NCI-H146 treated with DMSO at 0.1 percent for 48 hours (cell line): ENCODE results near the gene BNC2.

Source experiments
- DNase-seq: peaks from one replicate; lab custom pipeline; 2025; ENCODE audit not compliant: unreplicated experiment; lab: John Stamatoyannopoulos, UW

BNC2 gene

DNA sequence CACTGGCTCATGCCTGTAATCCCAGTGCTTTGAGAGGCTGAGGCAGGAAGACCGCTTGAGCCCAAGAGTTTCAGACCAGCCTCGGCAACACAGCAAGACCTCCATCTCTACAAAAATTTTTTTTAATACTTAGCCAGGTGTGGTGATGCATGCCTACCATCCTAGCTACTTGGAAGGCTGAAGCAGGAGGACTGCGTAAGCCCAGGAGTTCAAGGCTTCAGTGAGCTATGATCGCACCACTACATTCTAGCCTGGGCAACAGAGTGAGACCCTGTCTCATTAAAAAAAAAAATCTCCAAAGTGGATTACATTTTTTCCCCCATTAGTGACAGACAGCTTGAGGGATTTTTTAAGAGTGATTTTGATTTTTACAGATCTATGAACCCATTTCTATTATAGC is 230.8 kb downstream of the BNC2 start:
- DNase-seq: no peak

DNA sequence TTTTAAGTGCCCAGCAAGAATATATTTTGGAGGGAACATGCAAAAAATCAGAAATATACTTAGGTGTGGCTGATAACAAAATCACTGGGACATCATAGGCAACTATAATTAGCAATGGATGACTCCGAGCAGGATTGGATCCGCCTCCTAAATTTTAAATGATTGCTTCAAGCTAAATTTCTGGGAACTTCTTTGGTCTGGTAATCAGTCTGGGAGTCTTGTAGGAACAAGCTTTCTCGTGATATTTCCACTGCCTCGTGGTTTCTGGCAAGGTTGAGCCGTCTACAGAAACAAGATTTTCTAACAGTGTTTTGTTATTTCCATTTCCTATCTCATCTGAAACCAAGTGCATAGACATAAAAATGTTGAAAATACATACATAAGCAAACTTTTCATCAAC is 232.6 kb downstream of the BNC2 start:
- DNase-seq: no peak

DNA sequence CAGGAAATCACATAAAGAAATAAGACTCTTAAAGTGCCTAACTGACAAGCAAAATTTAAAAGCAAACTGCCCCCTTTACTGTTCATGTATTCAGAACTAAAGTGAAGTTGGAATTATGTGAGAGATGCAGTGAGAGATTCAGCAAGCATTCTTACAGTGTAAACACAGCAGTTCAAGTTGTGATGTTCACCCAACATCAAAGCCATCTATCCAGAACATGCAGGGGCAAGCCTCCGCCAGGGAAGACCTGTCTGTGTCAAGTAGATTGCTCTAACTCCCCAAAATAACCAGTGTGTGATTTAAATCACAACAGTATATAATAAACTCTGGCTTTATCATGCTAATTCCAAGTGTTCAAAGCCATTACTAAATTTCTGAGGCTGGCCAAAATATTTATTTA is 233.3 kb downstream of the BNC2 start:
- no peak for DNase-seq

DNA sequence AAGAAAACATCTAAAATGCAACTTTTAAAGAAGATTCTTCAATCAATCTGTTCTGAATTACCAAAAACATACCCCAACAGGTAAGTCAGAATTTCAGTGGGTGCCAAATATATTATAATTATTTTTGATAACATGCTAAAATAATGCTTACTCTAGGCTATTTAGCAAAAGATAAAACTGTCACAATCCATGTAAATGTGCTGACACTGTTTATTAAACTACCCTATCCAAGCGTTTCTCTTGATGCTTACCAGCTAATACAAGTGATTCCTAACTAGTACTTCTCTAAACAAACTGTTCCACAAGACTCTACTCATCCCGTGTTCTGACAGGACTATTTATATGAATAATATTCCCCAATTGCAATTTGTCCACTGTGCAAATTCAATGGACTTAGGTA is 236.7 kb downstream of the BNC2 start:
- DNase-seq: no peak

DNA sequence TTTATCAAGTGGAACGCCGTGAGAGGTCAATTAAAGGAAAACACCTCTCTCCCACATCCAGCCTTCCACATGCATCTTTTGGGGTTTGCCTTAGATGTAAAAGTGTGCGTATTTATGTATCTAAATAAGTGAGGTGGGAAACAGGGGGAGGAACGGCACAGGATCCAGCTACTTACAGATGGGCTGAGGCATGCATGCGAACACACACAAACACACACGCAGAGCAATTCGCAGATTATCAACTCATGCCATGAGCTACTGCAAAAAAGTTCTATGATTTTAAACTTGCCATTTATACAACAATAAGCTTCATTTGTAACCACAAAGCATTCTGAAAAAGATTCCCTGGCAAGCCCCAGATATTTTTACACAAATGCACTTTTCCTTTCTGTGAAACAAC is 242.1 kb downstream of the BNC2 start:
- DNase-seq: no peak

DNA sequence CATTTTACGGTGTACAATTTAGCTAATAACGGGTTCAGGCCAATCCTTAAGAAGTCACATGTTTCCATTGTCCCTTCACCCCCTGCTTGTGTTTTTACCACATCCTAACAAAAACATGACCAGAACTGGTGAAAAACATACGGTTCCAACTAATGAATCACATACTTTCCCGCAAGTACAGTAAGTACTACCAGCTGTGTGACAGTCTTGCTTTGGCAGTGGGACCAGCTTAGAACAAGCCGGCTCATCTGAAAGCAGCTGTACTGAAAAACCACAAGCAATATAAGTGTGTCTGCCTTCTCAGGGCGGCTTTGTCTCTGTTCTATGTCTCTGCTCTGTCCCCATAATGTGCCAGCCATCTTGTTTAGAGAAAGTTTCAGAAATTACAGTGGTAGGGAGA is 242.5 kb downstream of the BNC2 start:
- DNase-seq: no peak

DNA sequence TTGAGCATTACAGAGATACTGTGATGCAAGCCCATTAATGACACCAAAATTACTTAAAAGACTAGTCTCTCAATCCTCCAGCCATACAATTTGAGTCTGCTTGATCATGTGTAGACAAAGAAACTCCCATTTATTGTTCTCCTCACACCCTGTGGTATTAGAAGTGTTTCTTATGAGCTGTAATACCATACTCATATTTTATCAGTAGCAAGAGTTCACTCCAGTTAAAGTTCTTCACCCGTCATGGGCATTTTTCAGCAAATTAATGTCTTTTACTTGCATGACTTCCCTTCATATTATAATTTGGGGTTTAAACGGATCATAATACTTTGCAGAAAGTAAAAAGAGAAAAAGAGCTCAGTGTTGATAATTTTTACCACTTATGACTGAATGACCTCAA is 242.9 kb downstream of the BNC2 start:
- no peak for DNase-seq

DNA sequence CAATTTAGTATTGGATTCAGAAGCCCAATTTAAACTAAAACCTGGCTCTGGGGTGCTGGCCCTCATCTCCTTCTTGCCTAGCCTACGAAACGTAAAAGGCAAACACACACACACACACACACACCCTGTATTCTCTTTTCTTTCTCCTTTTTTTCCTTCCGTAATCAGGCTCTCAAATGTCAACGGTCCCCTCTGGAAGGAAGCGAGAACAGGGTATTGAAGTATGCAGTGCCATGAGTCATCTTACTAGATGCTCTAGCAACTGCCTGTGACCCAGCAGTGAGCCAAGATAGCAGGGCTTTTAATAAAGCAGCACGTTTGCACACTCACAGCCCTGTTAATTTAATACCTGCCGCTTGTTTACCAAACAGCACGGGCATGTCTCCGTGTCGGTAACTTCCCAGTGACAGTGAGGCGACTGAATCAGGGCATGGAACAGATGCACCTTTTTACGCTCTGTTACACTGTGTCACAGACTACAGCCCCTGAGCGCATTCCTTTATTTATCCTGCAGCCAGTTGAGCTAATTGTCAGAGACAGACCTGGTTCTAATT is 243.8 kb downstream of the BNC2 start:
- DNase-seq: no peak

DNA sequence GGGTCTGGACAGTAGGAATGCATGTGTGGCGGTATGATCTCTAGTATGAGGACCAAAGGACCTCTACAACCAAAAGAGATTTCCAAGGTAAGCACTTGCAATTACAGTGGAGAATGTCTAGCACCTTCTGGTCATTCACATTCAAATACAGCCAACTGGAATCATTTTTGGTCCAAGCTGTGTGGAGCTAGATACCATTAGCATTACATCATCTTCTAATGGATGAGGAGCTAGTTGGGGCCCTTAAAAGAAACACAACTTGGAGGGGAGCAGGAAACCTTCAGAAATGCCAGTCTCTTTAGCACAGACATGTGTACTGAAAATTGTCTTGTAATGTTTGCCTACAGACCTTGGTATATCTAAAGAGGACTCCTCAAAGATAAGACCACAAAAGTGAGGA is 244.7 kb downstream of the BNC2 start:
- no peak for DNase-seq

DNA sequence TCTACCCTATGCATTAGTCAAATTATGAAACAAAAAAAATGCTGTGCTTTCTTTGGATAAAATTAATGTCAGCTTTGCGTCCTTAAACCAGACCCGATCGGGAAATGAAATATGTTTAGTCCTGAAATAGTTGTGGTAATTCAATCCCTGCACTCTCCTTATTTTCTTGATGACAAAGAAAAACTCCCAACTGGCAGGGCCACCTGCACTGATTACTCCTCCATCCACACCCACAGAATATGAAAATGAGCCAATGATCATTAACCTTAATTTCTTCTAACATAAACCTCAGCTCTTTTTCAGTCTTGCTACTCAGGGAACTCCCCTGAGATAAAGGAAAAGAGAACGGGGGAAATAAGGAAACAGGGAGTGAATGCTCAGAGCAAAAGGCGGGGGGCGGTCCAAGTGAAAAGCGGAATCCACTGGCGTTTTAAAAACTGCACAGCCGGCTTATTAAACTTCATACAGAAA is 245.3 kb downstream of the BNC2 start:
- no peak for DNase-seq

DNA sequence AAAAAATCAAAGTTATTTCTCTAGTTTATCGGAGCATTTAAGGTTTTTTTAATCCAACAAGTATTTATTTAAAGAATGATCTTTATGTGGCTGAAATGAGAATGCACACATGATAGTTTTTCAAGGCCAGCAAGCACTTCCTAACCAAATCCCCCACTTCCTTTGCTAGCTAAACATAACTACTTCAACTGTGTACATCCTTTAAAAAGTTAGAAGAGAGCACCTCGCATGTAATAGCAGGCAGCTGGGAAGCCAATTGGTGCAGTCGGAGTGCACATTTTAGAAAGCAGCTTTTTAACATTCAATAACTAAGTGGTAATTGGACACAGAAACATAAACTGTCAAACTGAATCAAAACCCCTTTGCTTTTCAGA is 245.7 kb downstream of the BNC2 start:
- DNase-seq: no peak

DNA sequence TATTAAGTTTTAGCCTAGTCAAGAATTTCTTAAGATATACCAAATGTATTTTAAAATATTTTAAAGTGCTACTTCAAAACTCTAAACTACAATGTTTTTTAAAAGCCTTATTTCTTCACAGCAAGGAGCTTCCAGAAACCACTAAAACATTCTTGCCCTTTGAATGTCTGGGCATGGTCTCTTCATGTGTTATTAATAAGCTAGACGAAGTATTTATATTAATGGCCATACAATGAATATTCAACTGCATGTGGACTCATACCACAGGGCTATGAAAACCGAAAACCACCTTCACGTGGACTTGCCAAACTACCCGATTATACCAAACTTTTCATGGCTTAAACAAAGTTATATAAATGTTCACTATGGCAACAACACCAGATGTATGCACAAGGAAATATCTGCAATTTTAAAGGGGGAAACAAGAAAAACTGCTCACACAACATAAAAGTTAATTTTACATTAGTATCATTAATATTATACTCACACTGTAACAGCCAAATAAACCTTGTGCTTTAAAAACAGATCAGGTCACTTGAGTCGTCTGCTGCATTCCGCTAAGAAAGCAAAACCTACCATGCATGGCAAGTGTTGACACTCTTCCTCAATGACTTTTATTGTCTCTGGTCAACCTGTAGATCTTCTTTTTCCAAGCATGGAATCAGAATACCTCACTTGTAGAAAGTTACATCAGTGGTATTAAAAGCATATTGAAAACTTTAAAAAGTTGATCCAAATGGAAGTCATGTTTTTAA is 246.3 kb downstream of the BNC2 start:
- DNase-seq: no peak

DNA sequence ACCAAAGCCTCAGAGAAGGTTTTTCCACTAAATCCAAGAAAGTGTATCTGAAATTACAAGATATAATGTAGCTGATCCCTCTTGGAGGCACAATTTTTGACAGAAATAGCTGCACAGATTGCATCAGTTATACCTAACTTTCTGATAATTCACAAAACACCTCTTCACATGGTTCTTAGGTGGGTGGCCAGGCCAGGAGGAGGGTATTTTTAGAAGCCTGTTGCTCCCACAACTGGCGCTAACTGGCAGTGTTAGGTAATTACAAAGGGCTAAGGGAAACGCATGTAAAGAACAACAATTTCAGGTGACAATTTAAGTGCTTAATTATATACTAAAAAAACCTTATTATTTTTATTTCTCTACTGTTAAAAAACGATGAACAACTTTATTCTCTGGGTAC is 247.9 kb downstream of the BNC2 start:
- no peak for DNase-seq

DNA sequence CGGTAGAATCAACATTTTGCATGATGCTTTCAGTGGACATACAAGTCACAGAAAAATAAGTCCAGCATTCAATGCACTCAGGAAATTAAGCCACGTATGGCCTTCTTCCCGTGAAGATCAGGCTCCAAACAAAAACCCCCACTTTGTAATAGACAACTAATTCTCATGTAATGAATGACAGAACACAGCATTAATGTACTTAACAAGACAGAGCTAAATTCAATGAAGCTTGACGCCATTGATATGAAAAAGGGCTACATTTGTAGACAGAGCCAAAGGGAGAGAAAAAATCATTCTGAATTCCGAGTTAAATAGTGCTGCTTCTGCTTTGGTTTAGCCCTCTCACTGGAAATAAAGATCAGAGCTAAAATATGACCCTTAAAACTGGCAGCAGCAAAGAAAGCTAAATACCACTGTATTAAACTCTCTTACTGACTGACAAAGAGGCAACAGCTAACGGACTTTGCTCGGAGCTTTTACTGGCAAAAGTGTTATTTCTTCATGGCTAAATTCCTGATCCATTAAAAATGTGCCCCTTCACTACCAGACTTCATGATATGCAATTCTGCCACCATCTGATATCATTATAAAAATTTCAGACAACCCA is 250.5 kb downstream of the BNC2 start:
- no peak for DNase-seq

DNA sequence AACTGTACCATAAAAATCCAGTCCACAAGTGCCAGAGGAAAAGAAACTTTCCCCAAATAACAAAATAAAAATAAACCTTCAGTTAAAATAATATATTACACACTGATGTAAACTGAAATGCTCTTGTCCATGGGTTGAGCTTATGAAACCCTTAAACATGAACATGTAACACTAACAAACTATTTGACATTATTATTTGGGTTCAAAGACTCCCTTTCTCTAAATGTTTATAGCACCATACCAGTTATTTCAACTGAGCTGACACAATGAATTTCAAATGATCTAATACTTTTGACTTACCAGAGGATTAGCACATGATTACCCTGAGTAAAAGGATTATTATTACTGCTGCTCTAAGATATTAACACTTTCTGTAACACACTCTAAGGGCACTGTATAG is 251.1 kb downstream of the BNC2 start:
- no peak for DNase-seq

DNA sequence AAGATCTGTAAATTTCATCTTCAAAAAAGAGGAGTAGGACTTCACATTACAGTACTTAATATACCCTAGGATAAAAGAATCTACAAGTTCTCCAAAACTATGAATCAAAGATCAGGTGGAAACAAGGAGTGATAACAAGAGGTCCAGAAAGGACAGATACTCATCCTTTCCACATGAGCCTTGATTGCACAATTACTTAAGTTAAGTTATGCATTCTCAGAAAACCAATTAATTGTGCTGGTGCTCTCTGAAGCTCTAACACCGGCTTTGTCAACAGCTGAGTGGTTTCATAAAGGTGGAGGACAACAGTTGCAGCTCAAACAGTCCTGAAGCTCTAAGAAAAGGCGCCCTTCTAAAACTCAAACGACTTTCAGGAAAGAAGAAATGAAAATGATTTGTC is 251.9 kb downstream of the BNC2 start:
- no peak for DNase-seq

DNA sequence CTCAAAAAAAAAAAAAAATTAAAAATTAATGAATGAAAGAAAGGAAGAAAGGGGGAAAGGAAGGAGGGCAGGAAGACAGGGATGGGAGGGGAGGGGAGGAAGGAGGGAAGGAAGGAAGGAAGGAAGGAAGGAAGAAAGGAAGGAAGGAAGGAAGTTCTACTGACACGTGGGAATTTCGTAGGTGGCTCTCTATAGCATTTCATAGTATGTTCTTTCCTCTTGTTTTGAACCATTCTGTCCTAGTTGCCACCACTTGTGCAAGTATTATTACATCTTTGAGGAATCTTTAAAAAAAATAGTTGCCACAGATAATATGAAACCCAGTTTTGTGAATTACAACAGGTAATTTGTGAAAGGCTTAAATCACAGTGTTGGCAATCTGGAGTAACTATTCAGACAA is 253.8 kb downstream of the BNC2 start:
- no peak for DNase-seq

DNA sequence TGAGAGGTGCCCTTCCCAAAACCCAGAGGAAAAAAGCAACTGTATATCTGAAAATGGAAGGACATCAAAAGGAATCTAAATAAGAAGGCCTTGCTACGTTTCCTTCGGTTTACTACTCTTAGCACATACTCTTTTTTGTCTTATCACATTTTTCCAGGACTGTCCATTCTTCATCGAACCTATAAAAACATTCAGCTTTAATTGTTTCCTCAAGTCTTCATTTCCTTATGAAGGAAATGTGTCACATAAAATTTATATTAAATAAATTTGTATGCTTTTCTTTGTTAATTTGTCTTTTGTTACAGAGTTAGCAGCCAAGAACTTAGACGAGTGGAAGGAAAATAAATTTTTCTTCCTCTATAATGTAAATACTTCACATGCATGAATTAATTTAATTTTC is 255.0 kb downstream of the BNC2 start:
- no peak for DNase-seq

DNA sequence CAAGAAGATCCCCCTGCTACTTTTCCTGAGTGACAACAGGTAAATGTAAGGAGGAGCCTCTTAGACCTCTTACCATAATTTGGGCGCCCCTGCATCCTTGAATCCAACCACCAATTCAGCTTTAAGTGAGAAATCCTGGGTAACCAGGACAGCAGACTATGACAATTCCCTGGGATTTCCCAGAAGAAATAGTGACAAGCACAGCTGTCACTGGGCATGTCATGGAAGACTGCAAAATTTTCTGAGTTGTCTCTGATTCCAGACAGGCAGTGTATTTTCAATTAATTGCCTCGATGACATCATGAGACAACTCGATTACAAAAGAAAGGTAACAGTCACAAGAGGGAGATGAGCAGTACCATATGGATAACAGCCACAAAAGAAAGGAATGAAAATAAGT is 256.9 kb downstream of the BNC2 start:
- DNase-seq: no peak

DNA sequence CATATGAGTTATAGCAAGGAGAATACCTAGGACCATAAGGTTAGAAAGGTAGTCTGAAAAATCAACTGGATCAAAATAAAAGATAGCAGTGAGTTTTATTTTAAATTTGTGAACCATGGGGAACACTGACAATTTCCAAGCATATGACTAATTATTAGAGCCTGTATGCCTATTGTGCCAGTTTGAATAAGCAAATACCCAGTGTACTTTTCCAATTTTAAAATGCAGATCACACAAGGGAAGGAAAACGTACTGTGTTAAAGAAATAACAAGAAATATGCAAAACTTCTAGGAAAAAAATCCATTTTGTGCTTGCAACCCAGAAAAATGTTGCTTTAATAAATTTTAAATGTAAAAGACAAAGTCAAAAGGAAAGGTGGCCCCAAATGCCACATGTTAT is 257.4 kb downstream of the BNC2 start:
- DNase-seq: no peak

DNA sequence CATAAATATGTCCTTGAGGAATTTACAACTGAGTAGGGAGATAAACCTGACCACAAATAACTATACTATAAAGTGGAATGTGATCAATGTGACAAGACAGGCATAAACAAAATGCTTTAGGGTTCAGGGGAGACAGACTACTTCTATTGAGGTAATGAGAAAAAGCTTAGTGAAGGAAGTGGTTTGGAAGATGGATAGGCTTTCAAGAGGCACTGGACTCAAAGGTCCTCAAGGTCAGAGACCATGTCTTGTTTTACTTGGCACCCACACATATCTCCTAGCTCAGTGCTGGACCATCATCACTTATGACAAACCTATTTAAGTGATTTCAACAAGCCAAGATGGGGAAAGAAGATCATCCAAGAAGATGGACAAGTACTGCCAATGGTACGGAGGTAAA is 257.8 kb downstream of the BNC2 start:
- DNase-seq: no peak

DNA sequence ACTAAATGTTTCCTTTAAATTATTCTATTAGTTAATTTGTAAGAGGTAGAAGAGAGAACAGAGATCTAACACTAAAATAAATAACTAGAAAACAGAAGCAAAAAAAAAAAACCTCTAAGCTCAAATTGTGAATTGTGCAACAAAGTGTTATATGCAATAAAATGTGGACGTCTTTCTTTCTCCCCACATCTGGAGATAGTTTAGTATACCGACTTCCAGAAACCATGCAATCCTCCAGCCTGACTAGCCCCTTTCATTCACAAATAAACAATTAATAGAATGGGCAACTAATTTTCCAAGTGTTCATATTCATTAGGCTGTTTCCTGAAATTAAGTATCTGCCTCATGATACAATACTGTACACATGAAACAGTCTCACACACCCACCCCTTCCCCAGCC is 258.5 kb downstream of the BNC2 start:
- DNase-seq: no peak

DNA sequence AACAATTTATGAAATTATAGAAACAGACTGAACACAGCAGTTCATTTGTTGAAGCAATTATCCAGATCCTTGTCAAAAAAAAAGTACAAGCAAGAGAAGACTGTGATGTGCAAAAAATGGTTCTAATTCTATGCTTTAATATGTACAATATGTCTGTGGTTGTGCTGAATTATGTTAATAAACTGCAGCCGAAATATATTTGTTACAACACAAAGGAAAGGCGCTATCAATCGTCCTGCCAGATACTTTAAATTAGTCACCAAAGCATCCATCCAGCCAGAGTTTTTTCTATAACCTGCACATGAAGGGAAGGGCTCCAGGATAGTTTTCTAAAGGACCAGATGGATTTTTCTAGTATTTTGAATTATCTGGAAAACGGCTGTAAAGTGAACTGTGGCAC is 259.5 kb downstream of the BNC2 start:
- no peak for DNase-seq
